Fibroblast of pulmonary artery (primary cell): ENCODE results near the gene WNT7B.
A peak's percentile ranks its signal among the peaks of the same experiment; 100 is the strongest.

Experiments
- DNase-seq: peaks from one replicate; pipeline ENCODE4 v3.0.0-alpha.2; 2010; ENCODE audit warnings: low read depth
- H3K4me3 ChIP-seq: replicated peaks from 2 replicates; pipeline ENCODE4 v1.5.1; 2011; ENCODE audit warnings: low read depth, mild to moderate bottlenecking, control low read depth, low read length, moderate library complexity
- TF ChIP-seq, protein P1 (sequence below): IDR thresholded peaks from 2 replicates; pipeline ENCODE4 v1.5.1; 2011; ENCODE audit warnings: mild to moderate bottlenecking, control low read depth, low read length, inconsistent platforms; ENCODE audit errors: missing control alignments

The WNT7B gene

GRCh38 chr22:45977003-45977411, at the start of gene WNT7B:
Gene WNT7B, minus strand, starts transcription at chr22:45977162. Its CDS starts 408 bp downstream, at chr22:45976754.
- DNase-seq, result no peak
- TF ChIP-seq, protein P1, sequence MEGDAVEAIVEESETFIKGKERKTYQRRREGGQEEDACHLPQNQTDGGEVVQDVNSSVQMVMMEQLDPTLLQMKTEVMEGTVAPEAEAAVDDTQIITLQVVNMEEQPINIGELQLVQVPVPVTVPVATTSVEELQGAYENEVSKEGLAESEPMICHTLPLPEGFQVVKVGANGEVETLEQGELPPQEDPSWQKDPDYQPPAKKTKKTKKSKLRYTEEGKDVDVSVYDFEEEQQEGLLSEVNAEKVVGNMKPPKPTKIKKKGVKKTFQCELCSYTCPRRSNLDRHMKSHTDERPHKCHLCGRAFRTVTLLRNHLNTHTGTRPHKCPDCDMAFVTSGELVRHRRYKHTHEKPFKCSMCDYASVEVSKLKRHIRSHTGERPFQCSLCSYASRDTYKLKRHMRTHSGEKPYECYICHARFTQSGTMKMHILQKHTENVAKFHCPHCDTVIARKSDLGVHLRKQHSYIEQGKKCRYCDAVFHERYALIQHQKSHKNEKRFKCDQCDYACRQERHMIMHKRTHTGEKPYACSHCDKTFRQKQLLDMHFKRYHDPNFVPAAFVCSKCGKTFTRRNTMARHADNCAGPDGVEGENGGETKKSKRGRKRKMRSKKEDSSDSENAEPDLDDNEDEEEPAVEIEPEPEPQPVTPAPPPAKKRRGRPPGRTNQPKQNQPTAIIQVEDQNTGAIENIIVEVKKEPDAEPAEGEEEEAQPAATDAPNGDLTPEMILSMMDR, result no peak
- H3K4me3 ChIP-seq, result no peak within 1 kb of the TSS

GRCh38 chr22:46025973-46026898, 49.3 kb upstream of the WNT7B start:
- TF ChIP-seq, protein P1, result no peak
- DNase-seq, result no peak
- H3K4me3 ChIP-seq, result no peak overlapping the region

DNA sequence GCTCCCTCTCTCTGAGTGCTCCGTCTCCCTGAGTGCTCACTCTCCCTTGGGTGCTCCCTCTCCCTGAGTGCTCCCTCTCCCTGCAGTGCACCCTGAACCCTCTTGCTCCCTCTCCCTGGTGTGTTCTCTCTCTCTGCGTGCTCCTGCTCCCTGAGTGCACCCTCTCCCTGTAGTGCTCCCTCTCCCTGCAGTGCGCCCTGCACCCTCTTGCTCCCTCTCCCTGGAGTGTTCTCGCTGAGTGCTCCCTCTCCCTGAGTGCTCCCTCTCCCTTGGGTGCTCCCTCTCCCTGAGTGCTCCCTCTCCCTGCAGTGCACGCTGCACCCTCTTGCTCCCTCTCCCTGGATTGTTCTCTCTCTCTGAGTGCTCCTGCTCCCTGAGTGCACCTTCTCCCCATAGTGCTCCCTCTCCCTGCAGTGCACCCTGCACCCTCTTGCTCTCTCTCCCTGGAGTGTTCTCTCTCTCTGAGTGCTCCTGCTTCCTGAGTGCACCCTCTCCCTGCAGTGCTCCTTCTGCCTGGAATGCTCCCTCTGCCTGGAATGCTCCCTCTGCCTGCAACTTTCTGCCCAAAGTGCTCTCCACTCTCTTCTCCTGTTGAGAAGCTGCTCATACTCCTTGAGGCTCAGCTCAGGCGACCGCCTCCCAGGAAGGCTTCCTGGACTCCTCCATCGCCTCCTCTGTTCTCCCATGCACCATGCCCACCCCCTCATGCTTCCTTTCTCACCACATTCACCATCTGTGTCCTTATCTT, 48.4 kb upstream of the WNT7B start:
- H3K4me3 ChIP-seq, result no peak overlapping the region
- no peak for DNase-seq
- TF ChIP-seq, protein P1, result no peak

DNA sequence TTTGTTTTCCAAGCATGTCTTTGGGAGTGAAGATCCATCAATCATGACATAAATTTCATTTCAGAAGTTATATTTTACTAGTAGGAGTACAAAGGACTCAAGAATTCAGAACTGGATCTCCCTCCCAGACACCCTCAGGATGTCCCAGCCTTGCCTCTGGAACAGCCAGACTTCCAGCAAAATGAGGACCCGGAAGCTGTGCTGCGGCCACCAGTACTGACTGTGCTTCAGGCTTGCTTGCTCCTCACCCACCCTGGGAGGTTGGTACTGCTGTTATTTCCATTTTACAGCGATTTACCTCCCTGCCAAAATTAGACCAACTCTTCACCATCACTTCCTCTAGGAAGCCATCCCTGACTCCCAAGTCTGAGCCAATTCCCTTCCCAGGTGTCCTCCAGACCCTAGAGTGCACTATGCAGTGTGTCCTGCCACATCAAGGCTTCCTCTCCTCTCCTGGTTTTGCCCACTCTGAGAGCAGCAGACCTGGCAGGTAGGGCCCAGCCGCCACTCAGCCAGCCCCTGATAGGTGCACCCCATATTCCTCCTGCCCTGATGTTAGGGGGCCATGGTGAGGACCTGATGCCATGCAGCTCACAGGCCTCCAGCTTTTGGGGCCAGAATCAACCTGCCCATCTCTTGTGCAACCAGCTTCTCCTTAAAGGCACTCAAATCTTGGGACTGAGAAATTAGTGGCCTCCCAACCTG, 47.3 kb upstream of the WNT7B start:
- no peak for DNase-seq
- TF ChIP-seq, protein P1, result no peak
- H3K4me3 ChIP-seq, result no peak overlapping the region

- TF ChIP-seq, protein P1, result no peak
- H3K4me3 ChIP-seq, result no peak overlapping the region
- peak; percentile 63 for DNase-seq
Measured at GRCh38 chr22:46023558-46023981, 46.6 kb upstream of the WNT7B start.

DNA sequence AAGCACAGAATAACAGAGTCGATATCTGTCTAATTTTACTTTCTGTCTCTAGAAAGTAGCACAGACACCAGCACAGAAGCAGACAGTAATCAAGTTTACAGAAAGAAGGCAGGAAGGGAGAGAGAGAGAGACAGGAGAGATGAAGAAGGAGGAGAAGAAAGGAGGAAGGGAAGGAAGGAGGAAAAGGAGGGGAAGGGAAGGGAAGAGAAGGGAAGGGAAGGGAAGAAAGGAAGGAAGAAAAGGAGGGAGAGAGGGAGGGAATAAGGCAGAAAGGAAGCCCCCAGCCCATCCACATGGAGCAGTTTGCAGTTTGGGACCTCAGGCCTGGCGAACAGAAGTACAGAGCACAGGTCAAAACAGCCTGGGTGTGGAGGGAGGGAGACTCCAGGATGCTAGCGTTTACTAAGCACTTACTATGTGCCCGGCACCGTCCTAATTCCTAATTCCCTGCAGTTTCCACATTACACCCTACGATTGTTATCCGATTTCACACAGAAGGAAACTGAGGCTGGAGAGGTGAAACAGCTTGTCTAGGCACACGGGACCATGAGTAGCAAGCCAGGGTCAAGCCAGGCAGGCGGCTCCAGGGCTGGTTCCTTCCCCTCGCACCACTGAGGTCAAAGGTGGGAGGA, 46.0 kb upstream of the WNT7B start:
- no peak for DNase-seq
- TF ChIP-seq, protein P1, result no peak
- H3K4me3 ChIP-seq, result no peak overlapping the region
